ENCODE results near the gene BCL2L1. TPM values are rescaled to one million over a fixed set of nuclear protein-coding genes. Genes with fewer than 3 reads are reported as not detected.
A peak's percentile ranks its signal among the peaks of the same experiment; 100 is the strongest.

Gene BCL2L1
- total RNA-seq, 1 experiment from 2014 or later = 277 TPM

GRCh38 chr20:31662372-31662854 lies 60.3 kb downstream of the BCL2L1 start:
- no peak overlapping the region for H3K9ac ChIP-seq (ENCODE audit: low read length)
- BruUV-seq (replicated peaks) = TSS peak; percentile 5
- peak overlapping the region; percentile 69 for H3K4me2 ChIP-seq (ENCODE audit: low read length)
- no peak overlapping the region for H3K27ac ChIP-seq (ENCODE audit: low read length)
- peaks cover 5% of the 10 kb centered on the region; the same call in 1 of the 2 replicates for H4K20me1 ChIP-seq (ENCODE audit: low read length)
- peaks cover 38% of the 10 kb centered on the region for H3K4me1 ChIP-seq (ENCODE audit: insufficient read depth, low read length)
- H3K9me2 ChIP-seq (replicated peaks; ENCODE audit: low read length) = no peaks in the 10 kb centered on the region
- H3K27me3 ChIP-seq (ENCODE audit: low read length) = no peaks in the 10 kb centered on the region
- no peaks in the 10 kb centered on the region for H3K9me3 ChIP-seq (ENCODE audit: low read length)
- no peak for TF ChIP-seq EZH2 (IDR thresholded peaks at IDR 0.05; ENCODE audit: low read length, unreplicated experiment)
- TF ChIP-seq CTCF (conservative IDR thresholded peaks at IDR 0.05; ENCODE audit: low read depth, low read length) = no peak
- TF ChIP-seq EZH2phosphoT487 (IDR thresholded peaks at IDR 0.05; ENCODE audit: borderline replicate concordance, low read length) = no peak
- ChIA-PET POLR2A (ENCODE audit: unreplicated experiment) (interaction anchor here (0.5 to 1.7 kb wide), 5 partner anchors 18 to 105 kb away, joined by 3 to 34 read pairs (median 7); partner anchors contain the start of gene BCL2L1), CTCF (interaction anchor here (0.6 to 4.0 kb wide), 8 partner anchors 22 to 202 kb away, joined by 3 to 134 read pairs (median 6); partner anchors contain the start of genes BCL2L1 and TPX2)
- DNase-seq (no peak), ATAC-seq (no peak)
- peaks cover 25% of the 10 kb centered on the region; the same call in 1 of the 2 replicates for H3K79me2 ChIP-seq (ENCODE audit: low read length)
- H3K4me3 ChIP-seq (ENCODE audit: low read length) = no peak overlapping the region
- peaks cover 26% of the 10 kb centered on the region for H3K36me3 ChIP-seq (ENCODE audit: low read depth, low read length)
- no peak overlapping the region for H2AFZ ChIP-seq (ENCODE audit: low read length)
- intact Hi-C loops (cut with micrococcal nuclease) = loop anchor here (5.0 kb wide), 1 partner anchor 40 kb away; no protein-coding TSS in a partner anchor
- no peaks in the 10 kb centered on the region for H3F3A ChIP-seq (ENCODE audit: low read length, unreplicated experiment)

- no peaks in the 10 kb centered on the region for H3K9me2 ChIP-seq (replicated peaks; ENCODE audit: low read length)
- POLR2A ChIA-PET (ENCODE audit: unreplicated experiment) = interaction anchor here (0.5 to 1.7 kb wide), 9 partner anchors 17 to 1742 kb away, joined by 3 to 34 read pairs (median 6); partner anchors contain the start of gene BCL2L1
- H3K9ac ChIP-seq (ENCODE audit: low read length) = no peak overlapping the region
- ATAC-seq (peak; percentile 52), DNase-seq (peak; percentile 68)
- TF ChIP-seq CTCF (conservative IDR thresholded peaks at IDR 0.05; ENCODE audit: low read depth, low read length) = peak; percentile 58
- no peak for TF ChIP-seq EZH2 (IDR thresholded peaks at IDR 0.05; ENCODE audit: low read length, unreplicated experiment)
- TF ChIP-seq EZH2phosphoT487 (IDR thresholded peaks at IDR 0.05; ENCODE audit: borderline replicate concordance, low read length) = no peak
- H3K36me3 ChIP-seq (ENCODE audit: low read depth, low read length) = peaks cover 26% of the 10 kb centered on the region
- intact Hi-C loops (cut with micrococcal nuclease) = loop anchor here (1.0 to 5.0 kb wide), 2 partner anchors 41 to 61 kb away; partner anchors contain the start of gene BCL2L1
- H3K9me3 ChIP-seq (ENCODE audit: low read length) = no peaks in the 10 kb centered on the region
- peaks cover 5% of the 10 kb centered on the region; the same call in 1 of the 2 replicates for H4K20me1 ChIP-seq (ENCODE audit: low read length)
- H3K4me2 ChIP-seq (ENCODE audit: low read length) = peak overlapping the region; percentile 69
- BruUV-seq (replicated peaks) = TSS peak; percentile 96
- peaks cover 38% of the 10 kb centered on the region for H3K4me1 ChIP-seq (ENCODE audit: insufficient read depth, low read length)
- CTCF ChIA-PET = interaction anchor here (0.6 to 4.0 kb wide), 12 partner anchors 9 to 201 kb away, joined by 3 to 134 read pairs (median 4); partner anchors contain the start of genes BCL2L1 and TPX2
- H3K4me3 ChIP-seq (ENCODE audit: low read length) = peak overlapping the region; percentile 40; the same call in 1 of the 2 replicates
- 0 out of 2 replicates have a peak, but pooled peaks cover 21% of the 10 kb centered on the region for H3K79me2 ChIP-seq (ENCODE audit: low read length)
- peak overlapping the region; percentile 18 for H3K27ac ChIP-seq (ENCODE audit: low read length)
- no peaks in the 10 kb centered on the region for H3F3A ChIP-seq (ENCODE audit: low read length, unreplicated experiment)
- H3K27me3 ChIP-seq (ENCODE audit: low read length) = no peaks in the 10 kb centered on the region
- 0 out of 2 replicates have a peak overlapping the region, but pooled peaks have one; percentile 61 for H2AFZ ChIP-seq (ENCODE audit: low read length)
Measured at GRCh38 chr20:31661625-31662371, 60.9 kb downstream of the BCL2L1 start.

Measured in PC-3 (cell line).